Measurements from ENCODE around the gene CD300LB.

GRCh38 chr17:74566132-74566753 is 35.0 kb upstream of the CD300LB start:
- TF ChIP-seq POLR2A (IDR thresholded peaks at IDR 0.05) = no peak
- TF ChIP-seq EP300 (IDR thresholded peaks at IDR 0.05) = no peak
